ENCODE results near the gene CD276.

DNA sequence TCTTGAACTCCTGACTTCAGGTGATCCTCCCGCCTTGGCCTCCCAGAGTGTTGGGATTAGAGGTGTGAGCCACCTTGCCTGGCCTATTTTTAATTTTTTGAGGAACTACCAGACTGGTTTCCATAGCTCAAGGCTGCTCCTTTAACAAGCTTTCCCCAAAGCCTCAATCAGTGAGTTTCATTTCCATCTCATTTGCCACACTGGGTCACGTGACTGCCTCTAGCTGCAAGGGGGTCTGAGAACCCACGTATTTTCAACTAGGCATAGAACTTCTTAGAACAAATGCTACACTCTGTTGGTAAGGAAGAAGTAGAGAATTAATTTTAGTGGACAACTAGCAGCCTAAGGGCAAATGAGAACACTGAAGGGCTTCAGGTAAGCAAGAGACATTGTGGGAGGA, 3.1 kb upstream of the CD276 start:
- TF ChIP-seq, protein P1, sequence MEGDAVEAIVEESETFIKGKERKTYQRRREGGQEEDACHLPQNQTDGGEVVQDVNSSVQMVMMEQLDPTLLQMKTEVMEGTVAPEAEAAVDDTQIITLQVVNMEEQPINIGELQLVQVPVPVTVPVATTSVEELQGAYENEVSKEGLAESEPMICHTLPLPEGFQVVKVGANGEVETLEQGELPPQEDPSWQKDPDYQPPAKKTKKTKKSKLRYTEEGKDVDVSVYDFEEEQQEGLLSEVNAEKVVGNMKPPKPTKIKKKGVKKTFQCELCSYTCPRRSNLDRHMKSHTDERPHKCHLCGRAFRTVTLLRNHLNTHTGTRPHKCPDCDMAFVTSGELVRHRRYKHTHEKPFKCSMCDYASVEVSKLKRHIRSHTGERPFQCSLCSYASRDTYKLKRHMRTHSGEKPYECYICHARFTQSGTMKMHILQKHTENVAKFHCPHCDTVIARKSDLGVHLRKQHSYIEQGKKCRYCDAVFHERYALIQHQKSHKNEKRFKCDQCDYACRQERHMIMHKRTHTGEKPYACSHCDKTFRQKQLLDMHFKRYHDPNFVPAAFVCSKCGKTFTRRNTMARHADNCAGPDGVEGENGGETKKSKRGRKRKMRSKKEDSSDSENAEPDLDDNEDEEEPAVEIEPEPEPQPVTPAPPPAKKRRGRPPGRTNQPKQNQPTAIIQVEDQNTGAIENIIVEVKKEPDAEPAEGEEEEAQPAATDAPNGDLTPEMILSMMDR (IDR thresholded peaks at IDR 0.05) = no peak
- no peak for TF ChIP-seq POLR2A (IDR thresholded peaks at IDR 0.05)

Data from suprapubic skin (tissue), 3 donors.